ENCODE data around the gene VIP. TPM values are rescaled to one million over a fixed set of nuclear protein-coding genes. Genes with fewer than 3 reads are reported as not detected.

VIP gene
- polyA plus RNA-seq, 1 donor (not counting 4 experiments of a cell fraction or from before 2014, with no cell fraction given): not detected

DNA sequence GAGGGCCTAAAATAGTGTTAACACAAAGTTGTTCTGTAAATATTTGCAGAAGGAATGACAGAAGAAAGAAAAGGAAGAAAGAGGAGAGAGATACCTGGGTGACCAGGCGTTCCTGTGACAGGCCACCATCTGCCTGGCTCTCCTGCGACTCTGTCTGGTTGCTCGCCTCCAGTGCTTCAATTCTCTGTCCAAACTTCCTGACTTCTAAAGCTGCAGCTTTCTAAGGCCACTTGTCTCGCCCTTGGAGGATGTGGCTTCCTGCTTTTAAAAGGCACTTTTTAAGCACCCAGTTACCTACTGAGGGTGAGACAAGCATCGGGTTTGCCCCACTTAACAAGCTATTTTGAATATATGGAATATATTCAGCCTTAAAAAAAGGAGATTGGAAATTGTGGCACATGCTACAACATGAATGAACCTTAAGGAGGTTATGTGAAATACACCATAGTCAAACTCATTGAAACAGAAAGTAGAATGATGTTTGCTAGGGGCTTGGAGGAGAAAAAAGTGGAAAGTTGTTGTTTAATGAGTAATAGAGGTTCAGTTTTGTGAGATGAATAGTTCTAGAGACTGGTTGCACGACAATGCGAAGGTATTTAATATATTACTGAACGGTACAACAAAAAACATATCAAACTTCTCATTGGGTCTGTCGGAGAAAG is 32.8 kb downstream of the VIP start:
- FAIRE-seq: no peak

DNA sequence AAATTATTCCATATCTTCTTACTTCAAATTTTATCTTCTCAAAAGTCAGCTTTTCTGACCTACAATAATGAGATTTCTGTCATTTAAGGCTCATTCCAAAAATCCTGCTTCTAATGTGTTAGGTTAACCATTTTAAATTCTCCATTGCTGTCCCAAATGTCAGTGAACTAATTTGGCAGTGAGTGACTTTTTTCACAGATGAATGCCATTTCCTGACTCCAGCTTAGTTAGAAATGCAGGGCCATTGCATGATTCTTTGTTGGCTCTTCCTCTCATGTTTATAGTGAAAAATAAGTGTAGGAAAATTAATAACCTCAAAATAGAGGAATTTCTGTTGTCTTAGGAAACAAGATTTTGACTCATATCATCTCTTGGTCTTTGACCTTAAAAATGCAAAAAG is 44.1 kb downstream of the VIP start:
- no peak overlapping the region for H2AFZ ChIP-seq (ENCODE audit: control insufficient read depth, low read length)
- FAIRE-seq (no peak), DNase-seq (ENCODE audit: low read depth, low spot score) (no peak)
- H3K9ac ChIP-seq (ENCODE audit: control insufficient read depth, extremely low read depth, insufficient read depth, low read length): no peak overlapping the region
- no peak overlapping the region for H3K4me2 ChIP-seq (ENCODE audit: control insufficient read depth, extremely low read depth, insufficient read depth, low read depth, low read length)
- H3K27me3 ChIP-seq (ENCODE audit: control insufficient read depth, extremely low read depth, insufficient read depth, low read length): no peaks in the 10 kb centered on the region
- no peaks in the 10 kb centered on the region for H3K36me3 ChIP-seq (ENCODE audit: control insufficient read depth in 2 of 2, extremely low read depth in 1 of 2, insufficient read depth in 2 of 2, low read length in 2 of 2)
- H3K9me3 ChIP-seq (ENCODE audit: control insufficient read depth, low read depth, low read length): no peaks in the 10 kb centered on the region
- no peak overlapping the region for H3K4me3 ChIP-seq (ENCODE audit: control insufficient read depth in 2 of 3, extremely low read depth in 1 of 3, insufficient read depth in 2 of 3, low read depth in 1 of 3, low read length in 3 of 3)
- H4K20me1 ChIP-seq (ENCODE audit: control insufficient read depth, extremely low read depth, insufficient read depth, low read length): no peaks in the 10 kb centered on the region
- no peak for TF ChIP-seq CTCF (optimal IDR thresholded peaks at IDR 0.05 in 1 of 3, IDR thresholded peaks at IDR 0.05 in 1 of 3, conservative IDR thresholded peaks at IDR 0.05 in 1 of 3; ENCODE audit: extremely low read depth in 1 of 3, insufficient read depth in 2 of 3, low read length in 3 of 3)
- no peaks in the 10 kb centered on the region for H3K79me2 ChIP-seq (ENCODE audit: control insufficient read depth, insufficient read depth, low read length)
- dilution Hi-C loops (cut with MboI; ENCODE audit: extremely low pct_ligation_motif_present, low sequenced_read_pairs): no loop called here
- H3K27ac ChIP-seq (ENCODE audit: control insufficient read depth, insufficient read depth, low read length): no peak overlapping the region
- no peaks in the 10 kb centered on the region for H3K4me1 ChIP-seq (ENCODE audit: control insufficient read depth, extremely low read depth, insufficient read depth, low read length)
- no peaks in the 10 kb centered on the region for H3K9me1 ChIP-seq (ENCODE audit: control insufficient read depth, extremely low read depth, insufficient read depth, low read length)

More for the DNA sequence above, 32.8 kb downstream of the VIP start:
- dilution Hi-C loops (cut with MboI; ENCODE audit: extremely low pct_ligation_motif_present, low sequenced_read_pairs): no loop called here
- TF ChIP-seq CTCF (optimal IDR thresholded peaks at IDR 0.05 in 1 of 3, IDR thresholded peaks at IDR 0.05 in 1 of 3, conservative IDR thresholded peaks at IDR 0.05 in 1 of 3; ENCODE audit: extremely low read depth in 1 of 3, insufficient read depth in 2 of 3, low read length in 3 of 3) (no peak), EZH2 (IDR thresholded peaks at IDR 0.05; ENCODE audit: low read length) (no peak)
- H3K4me3 ChIP-seq (ENCODE audit: control insufficient read depth in 2 of 3, extremely low read depth in 1 of 3, insufficient read depth in 2 of 3, low read depth in 1 of 3, low read length in 3 of 3): no peak overlapping the region
- no peaks in the 10 kb centered on the region for H3K4me1 ChIP-seq (ENCODE audit: control insufficient read depth, extremely low read depth, insufficient read depth, low read length)
- no peaks in the 10 kb centered on the region for H4K20me1 ChIP-seq (ENCODE audit: control insufficient read depth, extremely low read depth, insufficient read depth, low read length)
- H3K27me3 ChIP-seq (ENCODE audit: control insufficient read depth, extremely low read depth, insufficient read depth, low read length): no peaks in the 10 kb centered on the region
- H3K4me2 ChIP-seq (ENCODE audit: control insufficient read depth, extremely low read depth, insufficient read depth, low read depth, low read length): no peak overlapping the region
- no peaks in the 10 kb centered on the region for H3K9me3 ChIP-seq (ENCODE audit: control insufficient read depth, low read depth, low read length)
- no peak for DNase-seq (ENCODE audit: low read depth, low spot score)
- H3K36me3 ChIP-seq (ENCODE audit: control insufficient read depth in 2 of 2, extremely low read depth in 1 of 2, insufficient read depth in 2 of 2, low read length in 2 of 2): no peaks in the 10 kb centered on the region
- H3K27ac ChIP-seq (ENCODE audit: control insufficient read depth, insufficient read depth, low read length): no peak overlapping the region
- H2AFZ ChIP-seq (ENCODE audit: control insufficient read depth, low read length): no peak overlapping the region
- H3K79me2 ChIP-seq (ENCODE audit: control insufficient read depth, insufficient read depth, low read length): no peaks in the 10 kb centered on the region
- no peak overlapping the region for H3K9ac ChIP-seq (ENCODE audit: control insufficient read depth, extremely low read depth, insufficient read depth, low read length)
- no peaks in the 10 kb centered on the region for H3K9me1 ChIP-seq (ENCODE audit: control insufficient read depth, extremely low read depth, insufficient read depth, low read length)
